ENCODE measurements around the gene NXPH1.

NXPH1 gene

DNA sequence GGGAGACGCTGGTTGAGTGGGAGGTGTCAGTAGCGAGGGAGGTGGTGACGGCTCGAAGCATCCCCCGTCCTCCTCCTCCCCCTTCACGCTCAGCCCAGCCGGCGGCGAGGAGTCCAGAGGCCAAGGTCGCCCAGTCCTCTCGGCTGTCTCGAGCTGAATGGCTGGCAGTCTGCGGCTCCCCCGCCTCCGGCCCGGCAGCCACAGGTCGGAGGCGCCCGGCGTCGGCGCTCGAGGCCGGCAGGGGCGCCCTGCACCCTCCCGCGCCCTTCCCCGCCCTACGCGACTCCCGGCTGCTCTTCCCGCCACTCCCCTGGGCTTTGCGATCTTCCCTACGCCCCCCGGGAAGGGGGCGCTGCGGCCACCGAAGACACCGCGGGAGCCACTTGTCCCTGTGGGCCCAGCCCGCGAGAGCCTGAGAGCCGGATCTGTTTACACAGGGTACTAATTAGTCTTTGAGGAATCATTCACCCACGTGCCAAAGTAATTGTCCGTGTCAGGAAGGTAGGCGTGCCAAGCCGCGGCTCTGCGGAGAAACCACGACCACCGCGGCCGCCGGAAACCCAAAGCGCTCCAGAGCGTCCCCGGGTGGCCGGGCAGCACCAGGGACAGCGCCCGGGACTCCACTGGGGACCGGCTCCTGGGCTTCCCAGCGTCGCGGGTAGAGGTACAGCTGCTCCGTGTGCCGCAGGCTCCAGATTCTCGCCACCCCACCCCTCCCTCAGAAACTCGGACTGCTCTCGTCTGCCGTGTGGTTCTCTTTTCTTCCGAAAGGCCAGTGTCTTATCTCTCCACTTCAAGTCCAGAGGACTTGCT lies at the start of gene NXPH1:
Gene NXPH1, plus strand, starts transcription at position 133 of the 813 bp plus-strand sequence.
- intact Hi-C loops (cut with DNase I) = no loop called here
- peak in 3 of 10 donors; percentile 71 to 87 (median 81) for DNase-seq

DNA sequence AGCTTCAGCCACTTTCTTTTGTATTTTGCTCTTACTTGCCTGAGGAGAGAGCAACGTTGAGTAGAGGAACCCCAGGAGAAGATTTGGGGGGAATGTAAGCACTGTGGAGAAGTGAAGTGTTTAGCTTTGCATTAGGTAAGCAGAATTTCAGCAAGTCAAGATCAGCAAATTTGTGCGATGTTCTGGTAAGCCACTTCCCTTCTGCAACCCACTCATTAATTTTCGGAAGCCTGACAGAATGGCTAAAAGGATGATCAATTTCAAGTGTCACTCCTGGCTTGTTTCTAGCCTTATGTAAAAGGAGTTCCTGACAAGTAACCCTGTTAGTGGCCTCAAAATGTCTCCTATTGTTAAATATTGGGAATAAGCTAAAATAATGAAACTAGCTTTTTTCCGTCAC lies 48.5 kb upstream of the NXPH1 start:
- no peak for DNase-seq
- intact Hi-C loops (cut with DNase I) = no loop called here

DNA sequence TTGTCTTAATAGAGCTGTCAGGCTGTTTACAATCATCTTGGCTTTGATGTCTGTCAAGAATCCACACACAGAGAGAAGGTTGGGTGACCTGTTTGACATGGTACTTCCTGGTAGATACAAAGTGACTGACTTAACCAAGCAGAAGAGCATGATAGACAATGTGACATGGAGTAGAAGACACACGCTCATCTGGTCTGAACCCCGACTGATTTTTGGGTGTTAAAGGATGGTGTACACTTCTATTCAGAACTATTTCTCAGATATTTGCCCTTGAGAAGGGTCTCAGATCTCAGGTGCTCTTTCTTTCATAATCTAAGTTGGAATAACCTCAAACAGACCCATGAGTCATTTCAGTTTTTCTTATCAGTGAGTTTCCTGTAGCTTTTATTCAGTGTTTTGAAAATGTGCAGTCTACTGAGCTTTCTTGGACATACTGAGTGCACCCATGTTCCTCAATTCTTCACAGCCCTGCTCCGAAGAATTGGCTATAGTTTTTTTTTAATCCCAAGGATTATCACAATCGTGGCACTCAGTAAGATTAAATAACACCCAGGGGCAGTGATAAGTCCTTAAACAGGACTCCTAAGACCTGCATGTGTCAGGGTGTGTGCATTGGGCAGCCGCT lies 46.4 kb upstream of the NXPH1 start:
- DNase-seq = no peak
- intact Hi-C loops (cut with DNase I) = no loop called here

DNA sequence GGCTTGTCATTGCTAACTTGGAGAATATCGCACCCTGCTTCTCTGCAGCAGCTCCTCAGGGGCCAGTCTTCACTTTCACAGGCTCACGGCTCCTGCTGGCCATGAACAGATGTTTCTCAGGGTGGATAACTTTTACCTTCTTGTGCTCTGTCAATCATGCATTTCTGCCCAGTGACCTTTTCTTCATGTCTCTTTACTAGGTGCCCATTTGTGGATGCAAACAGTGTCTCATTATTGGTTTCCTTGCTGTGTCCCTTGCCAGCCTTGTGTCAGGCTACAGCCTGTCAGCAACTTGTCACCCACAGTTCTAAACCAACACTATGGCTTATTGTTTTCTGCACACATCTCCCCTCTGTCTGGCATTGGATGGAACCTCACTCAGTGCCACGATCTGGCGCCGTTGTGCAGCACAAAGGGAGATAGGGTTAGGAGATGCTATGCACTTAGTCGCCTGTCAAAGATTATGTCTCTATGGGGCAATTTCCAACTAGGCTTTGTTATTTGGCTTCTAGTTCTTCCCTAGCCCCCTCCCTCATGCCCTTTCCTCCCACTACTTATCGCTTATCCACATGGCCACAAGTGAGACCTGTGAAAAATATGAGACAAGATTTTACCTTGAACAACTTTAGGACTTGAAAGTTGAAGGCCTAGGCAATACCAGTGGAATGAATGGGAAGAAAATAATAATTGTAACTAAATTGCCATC lies 45.7 kb upstream of the NXPH1 start:
- intact Hi-C loops (cut with DNase I) = no loop called here
- DNase-seq = peak; percentile 35 to 93 (median 64)

DNA sequence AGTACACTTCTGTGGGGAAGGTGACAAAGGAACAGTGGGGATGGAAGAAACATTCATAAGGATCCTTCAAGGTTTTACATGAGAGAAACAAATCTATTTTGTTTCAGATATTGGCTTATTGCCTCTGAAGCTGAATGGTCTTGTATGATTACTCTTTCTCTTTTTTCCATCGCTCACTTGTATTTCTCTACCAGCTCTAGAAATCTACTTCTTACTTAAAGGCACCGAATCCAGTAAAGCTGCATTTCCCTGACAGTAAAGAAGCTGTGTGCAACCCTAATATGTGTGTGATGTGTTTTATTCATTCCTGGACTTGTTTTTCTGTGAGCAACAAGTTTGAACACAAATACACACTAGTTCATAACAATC lies 45.2 kb upstream of the NXPH1 start:
- no peak for DNase-seq
- intact Hi-C loops (cut with DNase I) = no loop called here

DNA sequence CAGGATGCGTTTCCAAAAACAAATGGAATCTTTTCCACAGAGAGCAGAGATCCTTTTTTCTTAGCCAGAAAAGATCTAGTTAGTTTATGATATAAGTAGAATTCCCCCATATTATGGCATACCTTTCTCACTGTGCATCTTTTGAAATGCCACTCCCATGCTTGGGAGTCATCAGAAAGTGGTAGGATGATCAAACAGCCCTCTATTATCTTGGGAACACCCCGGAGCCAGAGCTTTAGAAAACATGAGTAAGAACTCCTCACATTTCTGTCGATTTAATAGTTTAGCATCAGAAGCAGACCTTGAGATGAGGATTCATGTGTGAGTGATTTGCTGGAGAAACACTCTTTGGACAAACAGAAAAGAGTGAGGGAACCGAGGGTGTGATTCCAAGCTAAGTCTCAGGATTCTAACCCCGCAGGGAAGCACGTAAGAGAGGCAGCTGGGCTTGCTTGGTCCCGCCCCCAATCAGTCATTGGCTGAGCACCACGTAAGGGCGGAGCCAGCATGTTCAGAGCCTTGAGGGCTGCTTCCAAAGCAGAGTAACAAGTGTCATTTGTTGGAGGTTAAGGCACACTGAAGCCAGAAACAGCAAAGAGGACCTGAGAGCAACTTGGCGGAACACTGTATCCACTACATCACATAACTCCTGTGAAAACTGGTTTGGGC lies 43.7 kb upstream of the NXPH1 start:
- peak; percentile 63 to 98 (median 80) for DNase-seq
- intact Hi-C loops (cut with DNase I) = no loop called here

DNA sequence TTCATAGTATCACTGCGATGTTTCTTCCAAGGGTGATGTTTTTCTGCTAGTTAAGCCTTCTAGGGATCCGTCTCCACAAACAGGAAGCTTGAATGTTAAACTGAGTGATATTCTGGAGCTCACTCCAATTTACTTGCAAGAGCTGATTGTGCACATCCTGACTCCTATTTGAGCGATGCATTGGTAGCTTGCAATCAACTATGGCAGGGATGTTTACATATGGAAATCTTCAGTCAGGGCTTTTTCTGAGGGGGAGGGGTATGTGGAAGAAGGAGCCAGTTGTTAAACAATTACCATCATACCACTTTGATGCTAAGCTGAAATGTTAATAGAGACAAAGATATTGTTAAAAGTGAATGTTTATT lies 43.2 kb upstream of the NXPH1 start:
- DNase-seq = no peak
- intact Hi-C loops (cut with DNase I) = no loop called here

DNA sequence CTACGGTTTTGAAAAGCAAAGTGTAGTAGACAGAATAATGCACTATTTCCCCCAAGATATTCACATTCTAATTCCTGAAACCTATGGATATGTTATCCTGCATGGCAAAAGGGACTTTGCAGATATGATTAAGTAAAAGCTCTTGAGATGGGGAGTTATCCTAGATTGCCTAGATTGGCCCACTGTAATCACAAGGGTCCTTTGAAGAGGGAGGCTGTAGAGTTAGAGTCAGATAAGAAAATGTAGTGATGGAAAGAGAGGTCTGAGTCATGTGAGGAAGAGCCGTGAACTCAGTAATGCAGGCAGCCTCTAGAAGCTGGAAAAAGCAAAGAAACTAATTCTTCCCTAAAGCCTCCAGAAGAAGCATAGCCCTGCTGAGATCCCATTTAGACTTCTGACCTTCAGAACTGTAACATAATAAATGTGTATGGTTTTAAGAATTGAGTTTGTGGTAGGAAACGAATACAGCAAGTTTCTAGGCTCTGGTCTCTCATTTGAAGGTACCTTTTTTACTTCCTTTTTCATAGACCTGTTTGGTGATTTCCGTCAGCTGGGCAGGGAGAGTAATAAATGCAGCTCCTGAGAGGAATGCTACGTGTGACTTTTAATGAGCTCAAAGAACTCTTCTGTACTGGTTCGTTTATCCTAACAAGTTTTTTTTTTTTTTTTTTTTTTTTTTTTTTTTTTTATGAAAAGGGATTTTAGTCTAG lies 41.9 kb upstream of the NXPH1 start:
- intact Hi-C loops (cut with DNase I) = no loop called here
- DNase-seq = no peak

DNA sequence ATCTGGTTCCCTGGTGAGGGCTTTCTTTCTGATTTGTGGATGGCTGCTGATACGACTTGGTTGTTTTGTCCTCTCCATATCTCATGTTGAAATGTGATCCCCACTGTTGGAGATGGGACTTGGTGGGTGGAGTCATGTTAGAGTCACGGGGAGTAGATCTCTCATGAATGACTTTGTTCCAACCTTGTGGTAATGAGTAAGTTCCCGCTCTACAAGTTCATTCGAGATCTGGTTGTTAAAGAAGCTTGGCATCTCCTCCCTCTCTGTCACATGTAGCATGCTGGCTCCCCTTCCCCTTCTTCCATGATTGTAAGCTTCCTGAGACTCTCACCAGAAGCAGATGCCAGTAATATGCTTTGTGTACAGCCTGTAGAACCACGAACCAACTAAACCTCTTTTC lies 37.1 kb upstream of the NXPH1 start:
- no peak for DNase-seq
- intact Hi-C loops (cut with DNase I) = no loop called here

DNA sequence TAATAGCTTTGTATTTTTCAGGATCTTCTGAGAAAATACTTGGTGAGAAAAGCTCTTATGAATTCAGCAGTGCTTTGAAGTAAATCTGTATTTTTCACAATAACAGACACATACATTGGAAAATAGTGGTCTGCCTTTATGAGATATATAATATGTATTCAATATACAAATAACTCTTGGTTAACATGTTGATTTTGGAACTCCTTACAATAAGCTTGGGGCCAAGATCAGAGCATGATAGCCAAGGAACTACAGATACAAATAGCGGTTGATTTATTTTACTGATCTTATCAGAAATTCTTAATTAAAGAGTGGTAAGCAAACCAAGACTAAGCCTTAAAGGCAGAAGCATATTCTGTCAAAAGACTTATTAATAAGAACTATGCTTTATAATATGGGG lies 24.5 kb upstream of the NXPH1 start:
- DNase-seq = no peak
- intact Hi-C loops (cut with DNase I) = no loop called here

DNA sequence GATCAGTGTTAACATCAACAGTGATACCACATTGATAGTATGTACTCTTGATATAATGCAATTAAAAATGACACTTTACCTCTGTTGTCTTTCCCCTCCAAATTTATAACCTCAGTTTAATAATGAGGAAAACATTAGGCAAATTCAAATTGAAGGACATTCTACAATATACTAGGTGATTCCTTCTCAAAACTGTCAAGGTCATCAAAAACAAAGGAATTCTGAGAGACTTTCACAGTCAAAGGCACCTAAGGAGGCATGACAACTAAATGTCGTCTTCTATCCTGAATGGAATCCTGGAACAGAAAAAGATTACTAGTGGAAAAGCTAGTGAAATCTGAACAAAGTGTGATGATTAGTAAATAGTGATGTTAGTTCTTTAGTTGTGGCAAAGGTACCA lies 22.3 kb upstream of the NXPH1 start:
- intact Hi-C loops (cut with DNase I) = no loop called here
- no peak for DNase-seq

DNA sequence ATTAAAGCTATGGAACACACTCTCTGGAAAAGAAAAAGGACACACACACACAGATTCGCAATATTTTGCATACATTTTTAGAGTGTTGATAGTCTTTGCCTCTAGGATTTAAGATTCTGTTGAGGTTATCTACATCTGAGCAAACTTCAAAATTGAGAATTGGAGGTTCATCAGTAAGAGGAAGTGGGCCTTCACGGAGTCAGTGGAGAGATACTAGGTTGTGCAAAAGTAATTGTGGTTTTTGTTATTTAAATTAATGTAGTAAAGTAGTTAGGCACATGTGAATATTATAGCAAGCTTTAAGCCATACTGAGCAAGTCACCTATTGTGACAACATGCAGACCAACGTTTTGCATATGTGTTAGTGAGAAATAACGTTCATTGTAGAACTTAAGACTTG lies 19.8 kb upstream of the NXPH1 start:
- intact Hi-C loops (cut with DNase I) = no loop called here
- DNase-seq = no peak

DNA sequence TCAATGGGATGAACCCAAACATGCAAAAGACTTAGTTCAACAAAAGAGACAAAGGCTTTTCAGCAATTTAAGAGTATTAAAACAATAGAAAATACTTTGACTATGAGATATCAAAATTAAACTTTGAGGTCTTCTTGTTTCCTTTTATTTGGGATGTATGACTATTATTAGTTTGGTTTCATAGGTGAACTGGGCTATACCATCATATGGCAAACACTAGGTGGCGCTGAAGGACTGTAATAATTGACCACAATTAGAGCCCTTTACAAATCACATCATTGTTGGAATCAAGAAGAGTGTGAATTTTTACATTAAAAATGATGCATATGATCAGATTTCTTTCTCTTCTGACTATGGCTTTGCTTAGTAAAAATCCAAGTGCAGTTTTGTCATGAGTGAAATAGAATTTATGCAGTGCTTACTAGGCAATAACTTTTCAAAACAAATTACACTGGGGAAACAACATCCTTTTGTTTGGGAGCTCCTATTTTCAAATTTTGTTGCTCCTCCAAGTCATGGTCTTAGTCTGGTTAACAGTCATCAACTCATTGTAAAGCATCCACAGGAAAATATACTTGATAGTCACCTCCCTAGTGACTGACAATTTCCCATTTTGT lies 14.7 kb upstream of the NXPH1 start:
- peak in 4 of 10 donors; percentile 42 to 72 (median 50) for DNase-seq
- intact Hi-C loops (cut with DNase I) = loop anchor here (5.0 kb wide), 1 partner anchor 1994 kb away; no protein-coding TSS in a partner anchor

DNA sequence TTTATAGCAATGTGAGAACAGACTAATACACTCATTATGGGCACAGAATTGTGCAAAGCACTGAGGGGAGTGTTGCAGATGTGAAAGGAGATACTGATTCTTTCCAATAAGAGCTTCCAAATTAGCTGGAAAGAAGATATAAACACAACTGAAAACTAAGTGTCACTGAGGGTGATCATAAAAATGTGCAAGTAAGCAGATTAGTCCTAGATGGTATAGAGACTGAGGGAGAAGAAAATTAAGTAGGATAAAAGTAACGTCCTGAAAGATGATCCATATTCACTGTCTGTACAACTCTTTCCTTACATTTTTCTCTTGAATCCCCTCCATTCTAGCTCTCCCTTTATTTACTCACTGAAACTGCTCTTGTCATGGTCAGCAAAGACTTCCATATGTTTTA lies 11.2 kb upstream of the NXPH1 start:
- intact Hi-C loops (cut with DNase I) = no loop called here

DNA sequence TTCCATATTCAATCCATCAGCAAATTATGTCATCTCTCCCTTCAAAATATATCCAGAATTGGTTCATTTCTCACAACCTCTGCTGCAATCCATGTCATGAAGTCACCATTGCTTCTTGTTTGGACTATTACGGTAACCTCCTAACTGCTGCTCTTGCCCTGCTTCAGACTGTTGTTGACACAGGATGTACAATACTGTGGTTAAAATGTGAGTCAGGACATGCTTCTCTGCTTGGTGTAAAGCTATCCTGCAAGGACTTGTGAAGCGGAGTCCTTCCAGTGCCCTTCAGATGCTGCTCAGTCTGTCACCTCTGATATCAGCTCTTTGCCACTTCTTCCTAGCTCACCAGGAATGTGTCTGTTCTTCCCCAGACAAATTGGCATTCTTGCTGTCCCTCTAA lies 10.4 kb upstream of the NXPH1 start:
- intact Hi-C loops (cut with DNase I) = no loop called here
- no peak for DNase-seq

More for the DNA sequence above, 11.2 kb upstream of the NXPH1 start:
- no peak for DNase-seq

DNA sequence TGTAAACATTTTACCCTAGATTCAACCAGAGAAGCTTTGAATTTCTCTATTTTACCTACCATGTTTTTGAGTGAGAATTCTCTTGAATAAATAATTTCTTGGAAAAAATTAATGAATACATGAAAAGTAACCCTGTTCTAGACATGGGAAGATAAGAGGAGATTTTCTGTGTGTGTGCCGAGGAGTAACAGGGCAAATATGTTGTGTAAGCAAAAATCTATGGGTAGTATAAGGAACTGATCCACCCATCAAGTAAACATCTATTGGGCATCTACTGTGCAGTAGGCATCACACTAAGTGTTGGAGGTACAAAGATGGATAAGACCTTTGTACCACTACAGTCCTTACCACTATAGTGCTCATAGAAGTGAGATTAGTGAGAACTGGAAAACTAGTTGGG lies 8.2 kb upstream of the NXPH1 start:
- no peak for DNase-seq
- intact Hi-C loops (cut with DNase I) = no loop called here

DNA sequence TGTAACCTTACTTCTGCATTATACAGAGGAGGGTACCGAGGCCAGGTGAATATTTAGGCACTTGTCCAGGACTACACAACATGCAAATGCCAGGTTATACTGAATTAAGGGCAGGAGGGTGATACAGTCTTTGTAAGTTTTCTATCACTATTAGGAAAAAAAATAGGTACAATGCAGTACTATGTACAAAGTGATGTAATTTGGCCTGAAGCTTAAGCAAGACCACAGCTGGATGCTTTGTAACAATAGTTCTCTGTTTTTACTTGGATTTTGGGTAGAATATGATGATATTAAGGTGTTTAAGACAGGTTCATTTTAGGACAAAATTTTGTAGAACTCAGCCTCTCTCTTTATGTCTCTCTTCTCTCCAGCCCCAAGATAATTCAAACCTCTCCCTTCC lies 2.8 kb upstream of the NXPH1 start:
- no peak for DNase-seq
- intact Hi-C loops (cut with DNase I) = no loop called here

DNA sequence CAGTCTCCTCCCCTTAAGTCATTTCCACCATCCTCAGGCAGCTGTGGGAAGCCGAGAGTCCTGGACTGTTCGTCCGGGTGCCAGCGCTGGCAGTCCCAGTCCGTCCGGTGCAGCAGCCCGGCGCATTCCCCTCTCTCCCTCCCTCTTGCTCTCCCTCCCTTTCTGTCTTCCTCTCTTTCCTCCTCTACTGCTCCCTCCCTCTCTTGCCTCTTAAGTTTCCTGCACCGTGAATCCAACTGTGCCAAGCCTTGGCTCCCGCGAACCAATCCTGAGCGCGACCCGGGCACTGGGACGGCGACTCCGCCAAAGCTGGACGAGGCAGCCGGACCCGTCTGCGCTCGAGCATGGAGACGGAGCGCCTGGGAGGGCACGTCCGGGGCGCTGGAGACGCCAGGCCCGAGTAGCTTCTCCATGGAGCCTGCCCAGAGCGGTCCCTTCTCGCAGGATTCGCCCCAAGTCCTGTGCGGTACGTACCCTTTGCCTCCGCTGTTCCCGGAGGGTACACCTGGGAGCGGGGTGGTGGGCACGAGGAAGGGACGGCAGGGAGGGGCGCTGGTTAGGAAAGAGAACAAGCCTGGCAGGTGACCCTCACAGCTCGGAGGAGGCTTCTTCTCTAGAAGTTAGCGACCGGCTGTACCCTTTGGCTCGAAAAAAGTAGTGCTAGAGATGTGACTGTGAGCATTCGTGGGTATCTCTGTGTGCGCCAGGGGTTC lies 1.0 kb downstream of the NXPH1 start:
- DNase-seq = peak in 2 of 10 donors; percentile 68 to 82

DNA sequence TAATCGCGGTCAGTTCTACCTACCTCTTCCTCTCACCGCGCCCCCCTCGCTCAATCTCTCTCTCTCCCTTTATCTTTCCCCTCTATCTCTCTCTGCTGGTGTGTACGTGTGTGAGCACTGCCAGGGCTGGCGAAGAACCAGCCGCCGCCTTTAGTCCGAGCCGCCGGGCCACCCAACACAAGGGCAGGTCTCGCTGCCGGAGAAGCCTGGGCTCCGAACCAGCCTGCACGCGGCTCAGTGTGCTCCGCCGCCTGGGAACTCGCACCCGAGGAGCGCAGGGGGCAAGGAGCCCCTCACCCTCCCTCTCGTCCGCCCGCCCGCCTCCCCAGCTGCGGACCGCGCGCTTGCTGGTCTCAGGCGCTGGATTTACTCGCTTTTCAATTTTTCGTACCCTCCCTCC lies 1.7 kb downstream of the NXPH1 start:
- peak in 1 of 10 donors; percentile 70 for DNase-seq
- intact Hi-C loops (cut with DNase I) = no loop called here

More for the DNA sequence above, 1.0 kb downstream of the NXPH1 start:
- intact Hi-C loops (cut with DNase I) = no loop called here
